GM03348 (cell line): ENCODE results near the gene TMEM14A.

Source experiments
- DNase-seq: peaks from one replicate; pipeline ENCODE4 v3.0.0; 2012; ENCODE audit warnings: low spot score

The TMEM14A gene

DNA sequence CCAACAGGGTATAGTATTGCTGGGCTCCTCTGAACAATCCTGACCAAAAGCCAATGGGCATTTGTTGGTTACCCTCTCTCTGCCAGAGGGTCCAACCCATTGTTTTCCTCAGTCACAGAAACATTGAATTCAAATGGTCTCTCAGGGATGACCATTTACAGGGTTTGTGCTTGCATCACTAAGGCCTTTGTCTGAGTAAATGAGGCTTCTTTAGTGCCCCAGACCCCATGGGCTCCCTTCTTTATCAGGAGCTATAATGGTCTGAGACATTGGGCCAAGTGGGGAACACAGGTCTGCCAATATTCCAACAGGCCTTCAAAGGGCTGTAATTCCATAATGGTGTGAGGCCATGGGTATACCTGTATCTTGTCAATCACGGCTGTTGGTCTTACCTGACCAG, 65.2 kb downstream of the TMEM14A start:
- no peak for DNase-seq
